ENCODE data around the gene CACNA1I. TPM values are rescaled to one million over a fixed set of nuclear protein-coding genes. Genes with fewer than 3 reads are reported as not detected.
"Not testable (repeated sequence)": the region's sequence is repeated elsewhere in the genome, so short reads cannot be mapped to it uniquely, and the experiment has no call there.

CACNA1I gene
- total RNA-seq, 2 donors from 2014 or later = 0.08 TPM; not detected in 1

DNA sequence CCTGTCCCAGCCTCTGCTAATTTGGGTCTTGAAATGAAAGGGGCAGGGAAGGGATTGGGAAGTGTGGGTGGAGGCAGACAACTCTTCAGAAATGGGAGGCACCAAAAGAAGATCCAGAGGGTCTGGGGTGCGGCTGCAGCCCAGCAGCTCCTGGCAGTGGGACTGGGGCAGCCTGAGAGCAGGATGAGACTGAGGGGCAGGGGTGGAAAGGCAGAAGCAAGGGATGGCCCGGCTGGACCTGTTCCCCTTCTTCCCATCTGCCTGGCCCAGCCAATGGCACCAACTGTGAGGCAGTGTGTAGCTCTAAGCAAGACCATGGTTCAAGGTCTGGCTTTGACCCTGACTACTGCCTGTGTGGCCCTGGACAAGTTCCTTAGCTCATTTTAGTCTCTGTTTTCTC, 162.6 kb downstream of the CACNA1I start:
- TF ChIP-seq, protein P1, sequence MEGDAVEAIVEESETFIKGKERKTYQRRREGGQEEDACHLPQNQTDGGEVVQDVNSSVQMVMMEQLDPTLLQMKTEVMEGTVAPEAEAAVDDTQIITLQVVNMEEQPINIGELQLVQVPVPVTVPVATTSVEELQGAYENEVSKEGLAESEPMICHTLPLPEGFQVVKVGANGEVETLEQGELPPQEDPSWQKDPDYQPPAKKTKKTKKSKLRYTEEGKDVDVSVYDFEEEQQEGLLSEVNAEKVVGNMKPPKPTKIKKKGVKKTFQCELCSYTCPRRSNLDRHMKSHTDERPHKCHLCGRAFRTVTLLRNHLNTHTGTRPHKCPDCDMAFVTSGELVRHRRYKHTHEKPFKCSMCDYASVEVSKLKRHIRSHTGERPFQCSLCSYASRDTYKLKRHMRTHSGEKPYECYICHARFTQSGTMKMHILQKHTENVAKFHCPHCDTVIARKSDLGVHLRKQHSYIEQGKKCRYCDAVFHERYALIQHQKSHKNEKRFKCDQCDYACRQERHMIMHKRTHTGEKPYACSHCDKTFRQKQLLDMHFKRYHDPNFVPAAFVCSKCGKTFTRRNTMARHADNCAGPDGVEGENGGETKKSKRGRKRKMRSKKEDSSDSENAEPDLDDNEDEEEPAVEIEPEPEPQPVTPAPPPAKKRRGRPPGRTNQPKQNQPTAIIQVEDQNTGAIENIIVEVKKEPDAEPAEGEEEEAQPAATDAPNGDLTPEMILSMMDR (IDR thresholded peaks at IDR 0.05) = no peak
- H3K27me3 ChIP-seq = no peaks in the 10 kb centered on the region
- no peak overlapping the region for H3K4me3 ChIP-seq
- no peak for DNase-seq (ENCODE audit: low spot score)
- no peaks in the 10 kb centered on the region for H3K36me3 ChIP-seq
- no peaks in the 10 kb centered on the region for H3K4me1 ChIP-seq
- H3K9me3 ChIP-seq = no peaks in the 10 kb centered on the region
- H3K27ac ChIP-seq = no peak overlapping the region

GRCh38 chr22:39734046-39734445, 163.5 kb downstream of the CACNA1I start:
- not testable (repeated sequence) for H3K4me3 ChIP-seq; H3K27me3 ChIP-seq; H3K27ac ChIP-seq; H3K36me3 ChIP-seq; DNase-seq (ENCODE audit: low spot score); H3K4me1 ChIP-seq; H3K9me3 ChIP-seq

DNA sequence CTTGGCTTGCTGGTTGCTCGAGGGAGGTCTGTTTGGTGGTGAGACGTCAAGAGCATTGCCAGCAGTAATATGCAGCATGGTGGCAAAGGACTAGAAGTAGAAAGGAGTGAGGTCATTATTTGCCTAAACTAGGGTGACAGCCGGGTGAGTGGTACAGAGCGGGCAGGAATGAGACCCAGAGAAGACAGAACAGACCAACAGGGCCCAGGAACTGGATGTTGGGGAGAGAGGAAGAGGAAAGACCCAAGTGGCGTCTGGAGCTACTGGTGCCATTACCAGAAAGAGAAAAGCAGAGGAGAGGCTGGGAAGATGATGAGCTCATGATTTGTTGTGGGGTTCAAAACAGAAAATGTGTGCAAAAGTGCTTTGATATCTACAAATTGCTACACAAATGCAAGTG, 164.3 kb downstream of the CACNA1I start:
- no peaks in the 10 kb centered on the region for H3K27me3 ChIP-seq
- DNase-seq (ENCODE audit: low spot score) = no peak
- H3K9me3 ChIP-seq = peaks cover 0 to 10% of the 10 kb centered on the region in 2 donors
- TF ChIP-seq, protein P1 (IDR thresholded peaks at IDR 0.05) = no peak
- H3K36me3 ChIP-seq = no peaks in the 10 kb centered on the region
- H3K4me3 ChIP-seq = no peak overlapping the region
- no peaks in the 10 kb centered on the region for H3K4me1 ChIP-seq
- no peak overlapping the region for H3K27ac ChIP-seq

DNA sequence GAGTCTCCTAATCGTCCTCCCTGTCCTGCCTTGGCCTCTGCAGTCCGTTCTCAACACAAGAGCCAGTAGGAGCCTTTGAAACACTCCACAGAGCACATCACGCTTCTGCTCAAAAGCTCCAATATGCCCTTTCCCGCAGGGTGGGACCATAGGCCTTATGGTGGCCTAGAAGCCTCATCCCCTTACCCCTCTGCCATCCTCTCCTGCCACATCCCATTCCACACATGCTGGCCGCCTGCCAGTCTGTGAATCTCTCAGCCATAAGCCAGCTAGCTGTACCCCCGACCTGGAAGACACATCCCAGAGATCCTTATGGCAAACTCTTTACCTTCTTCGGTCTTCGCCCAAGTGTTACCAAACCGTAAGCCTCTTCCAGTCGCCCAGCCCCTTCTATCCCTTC, 165.2 kb downstream of the CACNA1I start:
- DNase-seq (ENCODE audit: low spot score) = no peak
- Histone ChIP-seq H3K36me3 (no peaks in the 10 kb centered on the region), H3K9me3 (peaks cover 0 to 12% of the 10 kb centered on the region in 2 donors), H3K27ac (no peak overlapping the region), H3K4me3 (no peak overlapping the region), H3K4me1 (no peaks in the 10 kb centered on the region), H3K27me3 (no peaks in the 10 kb centered on the region)
- TF ChIP-seq, protein P1 (IDR thresholded peaks at IDR 0.05) = no peak

GRCh38 chr22:39738746-39739145, 168.2 kb downstream of the CACNA1I start:
- no peaks in the 10 kb centered on the region for H3K36me3 ChIP-seq
- H3K27ac ChIP-seq = no peak overlapping the region
- H3K27me3 ChIP-seq = no peaks in the 10 kb centered on the region
- H3K9me3 ChIP-seq = peaks cover 0 to 12% of the 10 kb centered on the region in 2 donors
- H3K4me1 ChIP-seq = no peaks in the 10 kb centered on the region
- no peak for DNase-seq (ENCODE audit: low spot score)
- TF ChIP-seq, protein P1 (IDR thresholded peaks at IDR 0.05) = no peak
- no peak overlapping the region for H3K4me3 ChIP-seq

Other genes starting within 250 kb of the CACNA1I start
- gene SYNGR1, start 220.8 kb upstream of the CACNA1I start, total RNA-seq = 10 to 100 TPM; 29.4 to 29.5 TPM
- 10 to 100 TPM; 13.0 to 13.7 TPM for gene TAB1, start 171.0 kb upstream of the CACNA1I start, total RNA-seq
- 10 to 100 TPM in 1 of 2 donors, 1 to 10 TPM in 1; 2.9 to 11.3 TPM for gene MGAT3, start 113.7 kb upstream of the CACNA1I start, total RNA-seq
- 10 to 100 TPM; 14.4 to 22.1 TPM for gene MIEF1, start 68.5 kb upstream of the CACNA1I start, total RNA-seq
- gene ATF4, start 50.2 kb upstream of the CACNA1I start, total RNA-seq = 100 to 1,000 TPM; 155 to 256 TPM
- 100 to 1,000 TPM in 1 of 2 donors, 10 to 100 TPM in 1; 88.1 to 135 TPM for gene RPS19BP1, start 38.0 kb upstream of the CACNA1I start, total RNA-seq

Measured in right atrium auricular region (tissue), 2 donors.